MM.1S (cell line): ENCODE results near the gene TBC1D5.

Experiments used
- DNase-seq: peaks from one replicate; pipeline ENCODE4 v3.0.0-alpha.2; 2015
- H2AFZ ChIP-seq: fragments of 300-600 bp; sonication (generic); 2 replicates; pipeline ENCODE4 v1.6.0; 2016; ENCODE audit warnings: antibody characterized with exemption, low read length
- H3F3A ChIP-seq: fragments of 300-600 bp; sonication (generic); 2 replicates; pipeline ENCODE4 v1.6.1; 2016; ENCODE audit warnings: mild to moderate bottlenecking, antibody characterized with exemption, low read length, moderate library complexity, mixed read lengths; ENCODE audit not compliant: insufficient read depth
- H3K27ac ChIP-seq: fragments of 300-600 bp; sonication (generic); 2 replicates; pipeline ENCODE4 v1.5.1; 2016; ENCODE audit warnings: mild to moderate bottlenecking, low read length
- H3K27me3 ChIP-seq: fragments of 300-600 bp; sonication (generic); replicated peaks from 2 replicates; pipeline ENCODE4 v1.6.0; 2016; ENCODE audit warnings: low read length; ENCODE audit not compliant: insufficient read depth
- H3K36me3 ChIP-seq: fragments of 300-600 bp; sonication (generic); replicated peaks from 2 replicates; pipeline ENCODE4 v1.6.1; 2016; ENCODE audit warnings: mild to moderate bottlenecking, low read length, mixed read lengths; ENCODE audit not compliant: insufficient read depth
- H3K4me1 ChIP-seq: fragments of 300-600 bp; sonication (generic); 2 replicates; pipeline ENCODE4 v1.6.1; 2016; ENCODE audit warnings: low read length, mixed read lengths
- H3K4me2 ChIP-seq: fragments of 300-600 bp; sonication (generic); 2 replicates; pipeline ENCODE4 v1.6.0; 2016; ENCODE audit warnings: low read depth, low read length
- H3K4me3 ChIP-seq: fragments of 300-600 bp; sonication (generic); 2 replicates; pipeline ENCODE4 v1.5.1; 2016; ENCODE audit warnings: low read length, mixed read lengths
- H3K79me2 ChIP-seq: fragments of 300-600 bp; sonication (generic); 2 replicates; pipeline ENCODE4 v1.6.1; 2016; ENCODE audit warnings: mixed run types, low read length, mixed read lengths
- H3K9ac ChIP-seq: fragments of 300-600 bp; sonication (generic); 2 replicates; pipeline ENCODE4 v1.6.1; 2016; ENCODE audit warnings: low read length, mixed read lengths
- H3K9me2 ChIP-seq: fragments of 300-600 bp; sonication (generic); replicated peaks from 2 replicates; pipeline ENCODE4 v1.6.1; 2016; ENCODE audit warnings: mild to moderate bottlenecking, low read length, mixed read lengths; ENCODE audit not compliant: insufficient read depth
- H3K9me3 ChIP-seq: fragments of 300-600 bp; sonication (generic); replicated peaks from 2 replicates; pipeline ENCODE4 v1.6.1; 2016; ENCODE audit warnings: mild to moderate bottlenecking, low read length, mixed read lengths; ENCODE audit not compliant: insufficient read depth
- H4K20me1 ChIP-seq: fragments of 300-600 bp; sonication (generic); 2 replicates; pipeline ENCODE4 v1.6.1; 2016; ENCODE audit warnings: mild to moderate bottlenecking, low read length, moderate library complexity, mixed read lengths; ENCODE audit not compliant: insufficient read depth
- CTCF ChIP-seq: fragments of 300-600 bp; sonication (generic); IDR thresholded peaks from 2 replicates; pipeline ENCODE4 v1.5.1; 2016; ENCODE audit warnings: antibody characterized with exemption, low read length, mixed read lengths
- EZH2 ChIP-seq: fragments of 300-600 bp; sonication (generic); optimal IDR thresholded peaks from 2 replicates; pipeline ENCODE3; 2017; ENCODE audit warnings: low read depth, mild to moderate bottlenecking, antibody characterized with exemption, low read length, mixed read lengths
- EZH2phosphoT487 ChIP-seq: fragments of 300-600 bp; sonication (generic); IDR thresholded peaks from 2 replicates; pipeline ENCODE4 v1.6.1; 2018; ENCODE audit warnings: antibody characterized with exemption, low read length

TBC1D5 gene

GRCh38 chr3:17192995-17193394 is 549.4 kb downstream of the TBC1D5 start:
- peaks cover 25% of the 10 kb centered on the region for H3F3A ChIP-seq
- no peak overlapping the region for H3K9ac ChIP-seq
- peaks cover 34% of the 10 kb centered on the region for H3K4me1 ChIP-seq
- no peaks in the 10 kb centered on the region for H4K20me1 ChIP-seq
- no peaks in the 10 kb centered on the region for H3K9me2 ChIP-seq
- TF ChIP-seq EZH2: no peak
- TF ChIP-seq EZH2phosphoT487: no peak
- no peak for TF ChIP-seq CTCF
- no peak overlapping the region for H3K4me3 ChIP-seq
- H2AFZ ChIP-seq: no peak overlapping the region
- H3K4me2 ChIP-seq: no peak overlapping the region
- H3K27ac ChIP-seq: no peak overlapping the region
- H3K27me3 ChIP-seq: no peaks in the 10 kb centered on the region
- no peak for DNase-seq
- no peaks in the 10 kb centered on the region for H3K9me3 ChIP-seq
- no peaks in the 10 kb centered on the region for H3K36me3 ChIP-seq
- H3K79me2 ChIP-seq: no peaks in the 10 kb centered on the region

- Histone ChIP-seq H3K9ac (no peak overlapping the region), H3K9me3 (no peaks in the 10 kb centered on the region), H3K4me3 (no peak overlapping the region), H3K27ac (no peak overlapping the region), H4K20me1 (no peaks in the 10 kb centered on the region), H3K9me2 (no peaks in the 10 kb centered on the region), H2AFZ (no peak overlapping the region), H3K4me1 (peaks cover 20% of the 10 kb centered on the region), H3K79me2 (no peaks in the 10 kb centered on the region), H3K27me3 (0 out of 2 replicates have a peak, but pooled peaks cover 7% of the 10 kb centered on the region), H3K4me2 (no peak overlapping the region), H3K36me3 (no peaks in the 10 kb centered on the region), H3F3A (peaks cover 11% of the 10 kb centered on the region)
- no peak for DNase-seq
- no peak for TF ChIP-seq EZH2phosphoT487
- no peak for TF ChIP-seq CTCF
- no peak for TF ChIP-seq EZH2
Measured at GRCh38 chr3:17190353-17191078, 551.9 kb downstream of the TBC1D5 start.

- TF ChIP-seq CTCF (no peak), EZH2phosphoT487 (no peak), EZH2 (no peak)
- H3K79me2 ChIP-seq: no peaks in the 10 kb centered on the region
- DNase-seq: no peak
- peaks cover 20% of the 10 kb centered on the region; the same call in 1 of the 2 replicates for H3K27me3 ChIP-seq
- no peaks in the 10 kb centered on the region for H3F3A ChIP-seq
- H2AFZ ChIP-seq: no peak overlapping the region
- H4K20me1 ChIP-seq: no peaks in the 10 kb centered on the region
- no peak overlapping the region for H3K27ac ChIP-seq
- no peak overlapping the region for H3K9ac ChIP-seq
- no peak overlapping the region for H3K4me3 ChIP-seq
- H3K9me3 ChIP-seq: no peaks in the 10 kb centered on the region
- no peaks in the 10 kb centered on the region for H3K9me2 ChIP-seq
- no peaks in the 10 kb centered on the region for H3K36me3 ChIP-seq
- peaks cover 8% of the 10 kb centered on the region; the same call in 1 of the 2 replicates for H3K4me1 ChIP-seq
- no peak overlapping the region for H3K4me2 ChIP-seq
Measured at GRCh38 chr3:17188378-17188777, 554.1 kb downstream of the TBC1D5 start.
